Measurements from ENCODE around the gene TRIM47. TPM values are rescaled to one million over a fixed set of nuclear protein-coding genes. Genes with fewer than 3 reads are reported as not detected.

Gene TRIM47
- total RNA-seq, 1 experiment from 2014 or later, result 25.7 TPM

GRCh38 chr17:75893305-75894048, 15.1 kb upstream of the TRIM47 start:
- CTCF ChIA-PET, result interaction anchor here (0.6 to 0.9 kb wide), 2 partner anchors 47 to 260 kb away, joined by 3 to 4 read pairs; partner anchors contain the start of gene SMIM5
- DNase-seq (ENCODE audit: unreplicated experiment), result no peak

GRCh38 chr17:75892556-75893224, 14.3 kb upstream of the TRIM47 start:
- BruUV-seq (replicated peaks), result no TSS peak
- Mint-ChIP-seq H3K9me3 (ENCODE audit: unreplicated experiment) (no peaks in the 10 kb centered on the region), H3K27ac (ENCODE audit: low read depth, unreplicated experiment) (no peak overlapping the region), H3K4me3 (ENCODE audit: unreplicated experiment) (no peak overlapping the region), H3K36me3 (ENCODE audit: insufficient read depth, unreplicated experiment) (peaks cover 21% of the 10 kb centered on the region), H3K4me1 (ENCODE audit: insufficient read depth, unreplicated experiment) (peaks cover 19% of the 10 kb centered on the region), H3K27me3 (ENCODE audit: insufficient read depth, unreplicated experiment) (no peaks in the 10 kb centered on the region)
- no peak for TF ChIP-seq CTCF (IDR thresholded peaks at IDR 0.05; ENCODE audit: unreplicated experiment)
- intact Hi-C loops (cut with micrococcal nuclease), result no loop called here
- ChIA-PET CTCF (interaction anchor here (0.5 kb wide), 1 partner anchor 96 kb away, joined by 3 read pairs; no protein-coding TSS in a partner anchor), POLR2A (interaction anchor here (0.6 to 5.0 kb wide), 6 partner anchors 12 to 67 kb away, joined by 3 to 80 read pairs (median 4); partner anchors contain the start of genes MRPL38, TRIM47 and WBP2)
- no peak for DNase-seq (ENCODE audit: unreplicated experiment)

More at GRCh38 chr17:75893305-75894048, 15.1 kb upstream of the TRIM47 start:
- H3K36me3 Mint-ChIP-seq (ENCODE audit: insufficient read depth, unreplicated experiment), result peaks cover 26% of the 10 kb centered on the region
- no peak overlapping the region for H3K27ac Mint-ChIP-seq (ENCODE audit: low read depth, unreplicated experiment)
- no peaks in the 10 kb centered on the region for H3K9me3 Mint-ChIP-seq (ENCODE audit: unreplicated experiment)
- H3K27me3 Mint-ChIP-seq (ENCODE audit: insufficient read depth, unreplicated experiment), result no peaks in the 10 kb centered on the region
- peaks cover 19% of the 10 kb centered on the region for H3K4me1 Mint-ChIP-seq (ENCODE audit: insufficient read depth, unreplicated experiment)
- no TSS peak for BruUV-seq (replicated peaks)
- TF ChIP-seq CTCF (IDR thresholded peaks at IDR 0.05; ENCODE audit: unreplicated experiment), result no peak
- intact Hi-C loops (cut with micrococcal nuclease), result no loop called here
- POLR2A ChIA-PET, result interaction anchor here (0.8 to 5.0 kb wide), 4 partner anchors 11 to 116 kb away, joined by 4 to 80 read pairs (median 26); partner anchors contain the start of genes MRPL38, TRIM47 and WBP2
- no peak overlapping the region for H3K4me3 Mint-ChIP-seq (ENCODE audit: unreplicated experiment)

- intact Hi-C loops (cut with micrococcal nuclease), result no loop called here
- Mint-ChIP-seq H3K36me3 (ENCODE audit: insufficient read depth, unreplicated experiment) (peaks cover 21% of the 10 kb centered on the region), H3K27ac (ENCODE audit: low read depth, unreplicated experiment) (no peak overlapping the region), H3K9me3 (ENCODE audit: unreplicated experiment) (no peaks in the 10 kb centered on the region), H3K27me3 (ENCODE audit: insufficient read depth, unreplicated experiment) (no peaks in the 10 kb centered on the region), H3K4me3 (ENCODE audit: unreplicated experiment) (no peak overlapping the region), H3K4me1 (ENCODE audit: insufficient read depth, unreplicated experiment) (peaks cover 19% of the 10 kb centered on the region)
- ChIA-PET CTCF (interaction anchor here (0.5 kb wide), 1 partner anchor 96 kb away, joined by 3 read pairs; no protein-coding TSS in a partner anchor), POLR2A (interaction anchor here (0.9 to 3.8 kb wide), 3 partner anchors 13 to 37 kb away, joined by 4 to 18 read pairs (median 5); partner anchors contain the start of gene TRIM47)
- TF ChIP-seq CTCF (IDR thresholded peaks at IDR 0.05; ENCODE audit: unreplicated experiment), result no peak
- no TSS peak for BruUV-seq (replicated peaks)
- no peak for DNase-seq (ENCODE audit: unreplicated experiment)
These were observed 13.5 kb upstream of the TRIM47 start for GRCh38 chr17:75891605-75892555.
